HuH-7 (cell line): ENCODE measurements around the gene TLE4.
"Not testable (repeated sequence)": the region's sequence is repeated elsewhere in the genome, so short reads cannot be mapped to it uniquely, and the experiment has no call there.

Experiments used
- DNase-seq: peaks from one replicate; pipeline ENCODE4 v3.0.0; 2011; ENCODE audit warnings: low spot score

Gene TLE4

DNA sequence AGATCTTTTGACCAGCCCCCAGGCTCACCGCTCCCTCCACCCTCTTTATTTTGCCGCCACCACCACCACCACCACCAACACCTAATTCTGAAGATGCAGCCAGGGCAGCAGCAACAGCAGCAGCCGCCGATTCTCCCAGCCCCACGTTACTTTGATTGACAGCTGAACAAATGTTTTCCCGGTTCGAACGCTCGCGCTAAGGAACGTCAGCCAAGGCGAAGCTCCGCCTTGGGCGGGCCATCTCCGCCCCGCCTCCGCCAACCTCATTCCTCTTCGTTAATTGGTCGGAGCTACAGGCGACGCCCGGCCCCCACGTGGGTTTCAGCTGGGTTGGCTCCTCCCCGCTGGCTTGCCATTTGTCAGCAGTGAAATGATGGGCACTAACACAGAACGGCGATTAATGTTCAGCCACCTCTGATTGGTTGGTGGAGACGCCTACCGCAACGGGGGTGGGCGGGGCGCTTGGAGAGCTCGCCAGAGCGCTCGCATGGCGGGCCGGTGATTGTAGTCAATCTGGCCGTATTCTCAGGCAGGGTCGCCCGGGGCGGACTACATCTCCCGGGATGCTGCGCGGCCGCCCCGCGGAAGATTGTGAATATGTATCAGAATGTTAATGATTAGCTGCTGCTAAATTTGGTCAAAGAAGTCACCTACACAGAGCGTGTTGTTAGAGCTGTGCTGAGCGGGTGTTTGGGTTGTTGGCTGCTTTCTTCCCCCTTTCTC is at the start of gene TLE4:
TLE4 (plus strand) TSS at position 657 of the 723 bp plus-strand sequence. CDS start 826 bp downstream, outside the sequence.
- peak; percentile 90 for DNase-seq

DNA sequence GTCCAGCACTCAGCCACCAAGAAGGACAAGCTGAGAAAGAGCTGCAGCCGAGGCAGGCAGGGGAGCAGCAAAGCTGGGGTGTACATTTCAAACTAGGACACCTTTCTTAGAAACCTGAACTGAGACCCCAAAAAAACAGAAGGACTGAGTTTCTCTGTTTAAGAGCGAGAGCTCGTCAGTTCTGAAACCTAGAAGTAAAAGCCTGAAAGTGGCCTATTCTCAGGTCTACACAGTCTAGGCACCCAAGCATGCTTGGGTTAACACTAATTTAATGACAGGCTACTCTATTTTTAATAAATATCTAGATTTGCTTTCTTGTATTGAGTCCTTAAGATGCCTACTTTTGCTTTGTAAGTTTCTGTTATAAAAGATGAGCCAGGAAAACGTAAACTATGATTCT is 49.0 kb upstream of the TLE4 start:
- DNase-seq = no peak

DNA sequence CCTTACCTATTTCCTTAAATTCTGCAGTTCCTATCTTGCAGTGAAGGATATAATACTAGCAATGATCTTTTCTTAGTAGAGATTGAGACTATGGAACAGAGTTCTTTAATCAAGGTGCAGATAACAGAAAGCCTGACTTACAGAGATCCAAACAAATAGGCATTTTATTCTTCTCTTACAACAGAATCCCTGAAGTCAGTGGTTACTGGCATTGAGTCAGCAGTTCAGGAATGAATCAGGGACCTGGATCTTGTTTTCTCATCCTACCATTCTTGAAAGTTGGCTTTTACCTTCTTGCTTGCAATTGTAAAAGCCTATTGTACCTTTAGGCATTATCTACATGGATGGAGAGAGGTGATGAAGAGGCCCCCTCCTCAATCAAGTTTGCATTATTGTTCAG is 47.5 kb upstream of the TLE4 start:
- DNase-seq = no peak

DNA sequence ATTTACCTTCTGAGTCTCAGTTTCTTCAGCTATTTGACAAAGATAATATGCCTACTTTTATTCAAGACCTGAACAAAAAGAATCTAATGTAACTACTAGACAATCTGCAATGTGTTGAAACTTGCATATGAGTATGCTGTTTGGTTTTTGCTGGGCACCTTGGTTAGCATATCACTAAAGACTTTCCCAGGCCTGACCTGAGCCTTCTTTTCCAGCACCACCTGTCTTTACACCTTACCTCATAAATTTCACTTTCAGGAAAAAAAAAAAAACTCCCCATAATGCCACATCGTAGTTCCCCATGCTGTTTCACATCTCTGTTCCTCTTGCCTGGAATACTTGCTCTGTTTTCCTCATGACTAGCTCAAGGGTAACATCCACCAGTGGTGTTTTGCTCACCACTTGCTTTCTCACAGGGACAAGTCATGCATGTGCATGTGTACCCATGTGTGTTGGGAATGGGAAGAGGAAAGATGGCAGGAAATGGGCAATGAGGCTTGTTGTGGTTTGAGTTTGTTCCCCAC is 45.6 kb upstream of the TLE4 start:
- DNase-seq = no peak

DNA sequence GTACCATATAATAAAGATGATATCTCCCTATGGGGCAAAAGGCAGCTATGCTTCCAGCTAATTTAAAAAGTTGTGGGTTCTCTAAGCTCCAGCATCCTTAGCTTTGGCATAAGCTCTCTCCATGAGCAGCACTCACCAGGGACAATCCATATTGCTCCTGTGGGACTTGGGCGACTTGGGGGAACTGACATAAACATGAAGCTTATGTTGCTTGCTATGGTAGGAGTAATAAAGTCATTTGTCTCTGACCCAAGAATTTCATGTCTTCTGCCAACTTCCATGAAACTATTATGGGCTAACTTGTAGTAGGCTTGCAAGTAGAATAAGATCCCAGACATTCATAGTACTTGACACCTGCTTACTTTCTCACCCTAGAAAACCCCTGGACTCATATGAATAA is 36.2 kb upstream of the TLE4 start:
- no peak for DNase-seq

DNA sequence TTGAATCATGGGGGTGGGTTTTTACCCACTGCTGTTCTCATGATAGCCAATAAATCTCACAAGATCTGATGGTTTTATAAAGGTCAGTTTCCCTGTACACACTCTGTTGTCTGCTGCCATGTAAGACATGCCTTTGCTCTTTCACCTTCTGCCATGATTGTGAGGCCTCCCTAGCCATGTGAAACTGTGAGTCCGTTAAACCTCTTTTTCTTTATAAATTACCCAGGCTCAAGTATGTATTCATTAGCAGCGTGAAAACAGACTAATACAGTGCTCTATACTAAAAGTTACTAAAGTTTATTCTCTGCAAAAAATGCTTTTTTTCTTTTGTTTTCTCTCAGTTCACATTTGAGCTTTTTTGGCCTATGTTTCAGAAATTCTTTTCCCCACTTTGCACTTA is 33.9 kb upstream of the TLE4 start:
- no peak for DNase-seq

DNA sequence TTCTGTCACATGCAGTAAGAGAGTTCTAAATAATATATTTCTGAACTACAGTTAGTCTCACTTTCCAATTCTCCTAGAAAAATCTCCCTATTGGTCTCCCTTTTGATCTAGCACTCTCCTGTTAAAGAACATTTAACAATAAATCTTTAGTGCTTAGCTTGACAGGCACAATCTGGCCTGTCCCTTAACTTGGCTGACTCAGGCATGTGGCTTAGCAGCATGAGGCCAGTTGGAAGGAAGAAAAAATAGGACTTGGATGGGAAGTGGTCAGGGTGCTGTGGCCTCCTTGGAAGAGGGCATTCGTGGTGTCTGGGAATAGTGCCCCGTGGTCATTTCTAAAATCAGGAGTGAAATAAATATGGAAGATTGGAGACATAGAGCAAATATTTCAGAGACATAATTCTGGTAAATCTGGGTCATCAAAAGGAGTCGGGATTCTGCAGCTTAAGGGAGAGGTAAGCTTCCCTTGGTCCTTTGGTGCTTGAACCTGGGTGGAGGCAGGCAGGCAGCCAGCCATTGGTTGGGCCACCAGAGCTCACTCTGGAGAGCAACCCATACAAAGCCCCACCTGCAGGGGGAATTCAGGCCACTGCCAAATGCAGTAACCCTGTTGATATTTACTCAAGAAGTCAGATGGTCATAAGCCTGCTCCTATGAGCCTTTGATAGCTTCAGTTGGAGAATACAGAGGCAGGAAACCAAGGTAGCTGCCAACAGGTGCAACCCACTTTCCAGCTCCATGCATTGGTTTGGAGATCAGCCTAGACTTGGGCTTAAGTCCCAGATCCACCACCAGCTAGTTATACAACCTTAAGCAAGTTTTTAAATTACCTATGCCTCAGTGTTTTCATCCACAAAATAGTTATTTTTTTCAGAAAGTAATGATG is 28.8 kb upstream of the TLE4 start:
- DNase-seq = no peak

DNA sequence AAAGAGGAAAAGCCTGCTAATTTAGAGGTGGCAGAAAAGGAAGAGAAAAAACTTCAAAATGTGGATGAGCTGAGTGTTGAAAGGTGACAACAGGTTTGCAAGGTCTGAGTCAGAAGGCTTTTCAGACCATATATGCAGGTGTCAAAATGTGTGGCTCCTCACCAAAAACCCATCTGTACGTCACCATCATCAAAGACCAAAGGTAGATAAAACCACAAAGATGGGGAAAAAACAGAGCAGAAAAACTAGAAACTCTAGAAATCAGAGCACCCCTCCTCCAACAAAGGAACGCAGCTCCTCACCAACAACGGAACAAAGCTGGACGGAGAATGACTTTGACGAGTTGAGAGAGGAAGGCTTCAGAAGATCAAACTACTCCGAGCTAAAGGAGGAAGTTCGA is 27.4 kb upstream of the TLE4 start:
- not testable (repeated sequence) for DNase-seq

DNA sequence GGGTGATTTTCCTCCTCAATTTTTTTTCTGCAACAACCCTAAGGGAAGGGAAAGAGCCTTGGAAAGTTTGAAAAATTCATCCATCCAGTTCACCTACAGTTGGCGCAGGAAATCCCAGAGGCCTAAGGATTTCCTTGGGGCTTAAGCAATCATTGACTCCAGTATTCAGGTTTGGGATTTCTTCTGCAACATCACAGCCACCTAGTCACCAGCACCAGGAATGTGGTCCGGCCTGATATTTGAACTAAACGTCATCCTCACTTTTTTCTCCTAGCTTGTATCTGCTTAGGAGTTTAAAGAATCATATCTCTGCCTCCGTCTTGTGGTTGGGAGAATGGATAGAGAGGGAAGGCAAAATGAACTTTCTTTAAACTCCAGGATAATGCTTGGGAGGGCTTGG is 20.2 kb upstream of the TLE4 start:
- no peak for DNase-seq

DNA sequence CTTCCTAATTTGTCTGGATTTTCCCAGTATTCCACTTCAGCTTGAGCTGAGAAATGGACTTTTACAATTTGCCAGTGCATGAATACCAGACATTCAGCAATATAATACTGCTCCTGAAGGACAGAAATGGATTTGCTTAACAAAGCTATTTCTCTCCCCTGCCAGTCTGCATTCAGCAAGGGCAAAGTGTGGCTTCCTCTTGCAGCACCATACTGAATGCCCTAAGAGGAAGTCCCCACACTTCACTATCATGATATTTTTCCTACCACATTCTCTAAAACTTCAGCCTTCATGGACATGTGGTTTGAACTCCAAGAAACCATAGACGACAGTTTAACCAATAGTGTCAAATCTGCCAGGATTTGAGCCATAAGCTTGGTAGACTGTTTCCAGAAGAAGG is 19.8 kb upstream of the TLE4 start:
- no peak for DNase-seq

DNA sequence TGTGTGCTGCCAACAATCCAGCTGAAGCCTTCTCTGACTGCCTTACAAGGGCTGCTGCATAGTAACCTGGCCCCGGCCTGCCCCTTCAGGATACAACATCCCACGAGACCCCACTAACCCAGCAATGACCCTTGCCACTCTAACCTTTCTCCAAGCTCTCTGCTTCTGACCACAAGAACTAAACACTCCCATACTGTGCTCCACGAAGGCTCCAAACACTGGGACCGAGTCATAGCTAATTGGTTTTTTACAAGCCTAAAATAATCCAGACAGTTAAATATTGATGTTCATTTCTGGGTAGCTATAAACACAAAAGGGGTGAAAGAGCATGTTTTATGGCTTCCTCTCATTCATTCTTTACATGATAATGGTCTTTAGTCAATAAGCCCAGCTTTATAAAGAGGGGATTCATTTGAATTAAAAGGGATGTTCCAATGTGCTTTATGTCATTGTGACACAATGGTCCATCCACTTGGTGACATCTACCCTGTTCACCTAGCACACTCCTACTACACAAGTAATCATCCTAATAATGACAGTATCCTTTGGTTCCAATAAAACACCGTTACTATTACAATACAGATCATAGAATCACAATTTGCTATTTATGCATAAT is 16.2 kb upstream of the TLE4 start:
- no peak for DNase-seq

DNA sequence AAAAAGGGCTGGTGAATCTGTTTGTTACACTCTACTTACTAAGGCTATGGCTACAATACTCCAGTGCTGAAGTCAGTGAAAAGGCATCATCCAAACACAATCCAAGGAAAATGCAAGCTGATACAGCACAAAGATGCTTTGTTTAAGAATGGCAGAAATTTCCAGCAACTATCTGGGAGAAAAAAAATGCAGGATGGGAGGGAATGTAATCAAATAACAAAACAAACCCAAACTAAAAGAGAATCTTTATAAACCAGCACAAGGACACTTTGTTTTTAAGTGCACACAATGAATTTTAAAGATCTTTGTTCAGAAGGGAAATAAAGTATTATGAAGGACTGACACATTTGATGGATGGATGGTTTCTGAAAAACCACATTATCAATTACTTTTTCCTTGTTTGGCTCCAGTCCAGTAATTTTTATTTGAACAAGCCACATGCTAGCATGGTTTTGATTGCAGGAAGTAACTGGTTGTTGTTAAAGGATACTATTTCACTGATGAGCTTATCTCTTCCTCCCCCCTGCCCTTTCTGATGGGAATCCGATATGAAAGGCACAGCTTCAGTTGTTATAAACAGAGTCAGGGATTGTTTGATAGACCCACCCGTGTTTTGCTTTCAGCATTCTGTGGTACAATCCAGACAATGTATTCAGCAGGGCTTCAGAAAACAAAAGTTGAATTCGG is 12.1 kb upstream of the TLE4 start:
- no peak for DNase-seq

DNA sequence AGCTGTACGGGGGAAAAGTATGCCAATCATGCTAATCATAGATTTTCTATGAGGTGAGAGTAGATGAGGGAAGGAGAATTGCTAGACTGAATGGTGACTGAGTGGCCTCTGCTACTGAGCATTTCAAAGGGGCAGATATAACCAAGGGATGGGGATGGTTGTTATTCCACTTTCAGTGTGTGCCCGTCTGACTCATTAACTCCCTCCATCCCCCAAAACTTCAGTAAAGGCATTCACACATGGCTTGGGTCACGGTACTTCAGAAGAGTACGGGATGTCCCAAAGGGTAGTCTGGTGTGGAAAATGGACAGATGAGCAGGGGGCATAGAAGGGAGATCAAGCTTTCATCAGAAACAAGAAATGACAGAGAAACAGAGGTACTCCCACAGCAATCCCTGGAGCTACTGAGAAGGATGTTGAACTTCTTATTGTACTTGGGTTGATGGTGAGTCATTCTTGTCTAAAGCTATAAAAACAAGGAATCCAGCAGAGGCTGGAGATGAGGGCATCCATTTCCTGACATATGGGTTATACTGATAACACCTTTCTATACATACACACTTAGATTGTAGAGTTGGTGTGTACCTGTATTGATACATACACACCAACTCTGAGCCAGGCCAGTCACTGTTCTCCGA is 8.9 kb upstream of the TLE4 start:
- DNase-seq = no peak

DNA sequence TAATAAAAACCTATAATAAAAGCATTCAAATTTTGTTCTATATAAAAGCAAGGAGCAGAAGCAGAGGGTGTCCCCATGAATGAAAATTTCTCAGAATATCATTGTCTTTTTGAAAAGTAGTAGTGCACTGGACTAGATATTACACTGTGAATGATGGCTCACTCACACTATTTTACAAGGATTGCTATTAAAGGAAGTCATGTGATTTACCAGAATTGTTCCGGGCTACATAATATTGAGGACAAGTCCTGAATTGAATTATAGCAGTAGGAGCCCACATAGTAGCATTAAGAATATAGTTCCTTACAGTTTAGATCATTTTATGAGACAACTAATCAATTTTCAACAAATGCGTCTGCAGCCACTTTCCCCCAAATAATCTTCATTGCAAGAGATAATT is 7.7 kb upstream of the TLE4 start:
- no peak for DNase-seq

DNA sequence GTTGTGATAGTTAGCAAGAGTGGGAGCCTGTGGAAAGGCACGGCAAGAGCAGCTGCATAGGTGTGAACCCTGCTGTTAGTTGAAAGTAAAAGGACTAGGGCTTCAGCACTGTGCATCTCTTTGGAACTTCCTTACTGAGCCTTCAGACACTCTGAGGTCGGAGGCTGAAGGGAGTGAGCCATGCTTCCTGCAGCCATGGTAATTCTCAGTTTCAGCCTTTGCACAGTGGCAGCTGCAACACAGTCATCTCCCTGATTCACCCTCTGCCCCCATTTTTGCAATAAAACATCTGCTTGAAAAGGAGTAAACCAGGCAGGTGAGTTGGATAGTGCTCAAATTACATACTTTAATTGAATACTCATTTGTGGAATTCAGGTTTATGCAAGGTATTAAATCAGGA is 6.5 kb upstream of the TLE4 start:
- DNase-seq = no peak

DNA sequence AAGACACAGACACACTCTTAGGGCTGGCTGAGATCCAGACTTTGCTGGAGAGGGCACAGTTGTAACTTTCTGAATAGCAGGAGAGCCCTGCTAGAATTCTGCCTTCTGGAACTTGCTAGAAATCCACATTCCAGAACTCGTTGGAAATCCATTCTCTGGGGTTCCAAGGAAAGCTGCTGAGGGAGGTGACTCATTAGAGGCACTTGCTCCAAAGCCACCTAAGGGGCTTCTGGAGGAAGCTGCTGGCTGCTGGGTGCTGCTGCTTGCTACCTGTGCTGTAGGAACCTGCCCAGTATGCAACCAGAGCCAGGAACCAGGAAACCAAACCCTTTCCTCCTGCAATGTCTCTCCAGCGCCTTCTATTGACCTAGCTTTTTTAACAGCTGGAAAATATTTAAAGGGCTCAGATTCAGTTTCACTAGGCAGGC is 4.1 kb upstream of the TLE4 start:
- DNase-seq = no peak

DNA sequence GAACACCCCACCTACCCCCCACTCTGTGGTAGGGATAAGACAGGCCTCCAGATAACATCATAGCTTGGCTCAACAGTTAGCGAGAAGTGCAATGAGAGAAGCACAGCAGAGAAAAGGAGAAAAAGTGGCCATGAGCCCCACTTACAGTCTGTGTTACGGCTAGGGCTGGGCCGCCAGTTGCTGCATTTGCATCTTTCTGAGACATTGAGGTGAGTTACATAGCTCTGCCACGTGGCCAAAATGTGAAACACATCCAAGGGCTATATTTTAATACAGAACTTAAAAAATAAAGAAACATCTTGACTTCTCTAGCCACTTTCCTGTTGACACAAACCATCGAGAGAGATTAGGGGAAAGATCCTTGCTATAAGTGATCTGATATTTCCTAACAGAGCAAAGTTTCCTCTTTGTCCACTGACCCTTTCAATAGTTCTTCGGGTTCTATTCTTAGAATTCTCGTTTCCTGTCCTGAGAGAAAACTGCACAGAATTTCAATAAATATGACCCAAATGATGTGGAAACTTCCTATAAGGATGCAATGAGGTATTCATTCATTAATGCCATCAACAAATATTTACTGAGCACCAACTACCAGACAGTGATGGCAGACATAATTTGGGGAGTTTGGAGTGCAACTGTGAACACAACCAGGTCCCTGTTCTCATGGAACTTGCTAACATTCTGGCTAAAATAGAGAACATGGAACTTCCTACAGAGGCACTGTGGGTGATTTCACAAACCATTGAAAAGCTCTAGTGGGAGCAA is 3.2 kb upstream of the TLE4 start:
- no peak for DNase-seq

DNA sequence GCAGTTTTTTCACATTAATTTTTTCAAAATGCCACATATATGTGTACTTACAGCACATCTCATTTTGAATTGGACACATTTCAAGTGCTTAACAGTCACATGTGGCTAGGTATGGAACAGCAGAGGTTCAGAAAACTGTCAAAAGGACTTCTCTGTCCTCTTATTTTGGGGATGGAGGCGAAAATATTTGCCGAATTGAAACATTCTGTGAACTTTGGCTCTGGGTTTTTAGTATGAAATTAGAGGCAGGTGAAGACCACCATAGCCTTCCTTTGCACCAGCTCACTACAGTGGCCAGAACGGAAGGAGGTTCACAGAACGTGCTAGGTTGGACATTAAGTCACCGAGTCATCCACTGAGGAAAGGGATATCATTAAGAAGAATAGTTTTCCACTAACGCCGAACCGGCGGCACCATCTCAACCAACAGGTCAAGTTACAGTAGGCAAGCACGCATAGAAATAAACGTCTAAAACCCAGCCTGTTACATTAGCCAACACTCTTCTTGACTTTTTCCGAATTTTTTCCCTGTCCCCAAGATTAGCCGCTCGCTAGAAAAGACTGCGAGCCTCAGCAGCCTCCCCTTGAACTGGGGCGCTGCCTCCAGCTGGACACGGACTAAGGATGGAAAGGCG is 1.8 kb upstream of the TLE4 start:
- DNase-seq = no peak

DNA sequence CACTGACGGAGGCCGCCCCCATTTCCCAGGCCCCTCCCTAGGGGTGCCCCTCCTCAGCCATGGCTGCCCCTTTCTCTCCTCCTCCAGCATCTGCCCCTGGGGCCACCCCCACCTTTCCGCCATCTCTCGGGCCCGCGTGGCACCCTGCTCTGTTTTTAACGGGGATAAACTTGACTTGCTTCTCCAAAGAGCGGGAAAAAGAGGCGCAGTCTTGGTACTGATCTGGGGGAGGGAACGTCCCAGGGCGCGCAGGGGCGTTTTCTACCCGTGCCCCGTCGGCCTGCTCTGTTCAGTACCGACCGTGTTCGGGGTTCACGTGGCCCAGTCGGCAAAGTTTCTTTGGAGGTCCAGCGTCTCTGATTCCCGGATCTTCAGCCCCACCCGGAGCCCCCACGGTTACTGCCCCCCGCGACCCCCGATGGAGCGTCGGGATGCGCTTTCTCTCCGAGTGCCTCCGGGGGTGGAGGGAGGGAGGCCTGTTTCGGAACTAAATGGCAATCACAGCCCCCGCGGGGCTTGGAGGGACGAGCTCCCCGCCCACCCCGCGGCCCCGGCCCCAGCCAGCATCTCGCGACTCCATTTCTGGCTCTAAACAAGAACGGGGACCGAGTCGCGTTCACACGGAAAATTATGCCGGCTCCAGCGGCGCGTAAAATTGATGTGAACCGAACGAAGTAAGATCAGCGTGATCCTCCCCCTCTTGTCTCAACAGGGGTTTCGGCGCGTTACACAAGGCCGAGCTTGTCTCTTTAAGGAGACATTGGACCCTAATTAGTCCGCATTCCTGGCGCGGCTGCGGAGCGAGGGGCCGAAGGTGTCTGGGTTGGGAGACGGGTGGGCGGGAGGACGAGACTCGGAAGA is 1.1 kb upstream of the TLE4 start:
- DNase-seq = no peak
